ENCODE measurements around the gene EFR3B. TPM values are rescaled to one million over a fixed set of nuclear protein-coding genes. Genes with fewer than 3 reads are reported as not detected.

The EFR3B gene
- total and polyA plus RNA-seq, 2 of the 13 experiments (the other 11 are each of a cell fraction or from before 2014, with no cell fraction given) = 0.42 TPM

GRCh38 chr2:25042321-25043240 lies 705 bp downstream of the EFR3B start (continued):
- no peak for TF ChIP-seq TAF1 (CRISPR knock-in tag; IDR thresholded peaks at IDR 0.05)
- TF ChIP-seq ESRRA (CRISPR knock-in tag; IDR thresholded peaks at IDR 0.05; ENCODE audit: low read depth) = no peak
- TF ChIP-seq ZNF616 (CRISPR knock-in tag; IDR thresholded peaks at IDR 0.05; ENCODE audit: low read depth) = 0 out of 2 replicates have a peak, but pooled peaks have one; percentile 24
- TF ChIP-seq TRAFD1 (CRISPR knock-in tag; IDR thresholded peaks at IDR 0.05; ENCODE audit: borderline replicate concordance) = no peak
- no peak for TF ChIP-seq IRF1 (CRISPR knock-in tag; IDR thresholded peaks at IDR 0.05; ENCODE audit: low read depth)
- peak; percentile 45; the same call in 1 of the 2 replicates for TF ChIP-seq MTA1 (CRISPR knock-in tag; IDR thresholded peaks at IDR 0.05; ENCODE audit: borderline replicate concordance)
- no peak for TF ChIP-seq RFX5 (IDR thresholded peaks at IDR 0.05; ENCODE audit: low read depth, low read length)
- TF ChIP-seq ZNF841 (CRISPR knock-in tag; IDR thresholded peaks at IDR 0.05; ENCODE audit: borderline replicate concordance) = no peak
- TF ChIP-seq POGZ (CRISPR knock-in tag; IDR thresholded peaks at IDR 0.05) = no peak
- no peak for TF ChIP-seq ZBTB26 (CRISPR knock-in tag; IDR thresholded peaks at IDR 0.05; ENCODE audit: borderline replicate concordance)
- 0 out of 2 replicates have a peak, but pooled peaks have one; percentile 13 for TF ChIP-seq BCL3 (CRISPR knock-in tag; IDR thresholded peaks at IDR 0.05)
- 0 out of 2 replicates have a peak, but pooled peaks have one; percentile 33 for TF ChIP-seq PRMT3 (CRISPR knock-in tag; IDR thresholded peaks at IDR 0.05; ENCODE audit: borderline replicate concordance, low read depth)
- 0 out of 2 replicates have a peak, but pooled peaks have one; percentile 18 for TF ChIP-seq POGK (CRISPR knock-in tag; conservative IDR thresholded peaks at IDR 0.05)
- TF ChIP-seq ZNF556 (CRISPR knock-in tag; IDR thresholded peaks at IDR 0.05; ENCODE audit: borderline replicate concordance) = no peak
- TF ChIP-seq REST (IDR thresholded peaks at IDR 0.05; ENCODE audit: borderline replicate concordance in 1 of 2, low read depth in 1 of 2, low read length in 2 of 2) = no peak
- TF ChIP-seq ZFX (CRISPR knock-in tag; IDR thresholded peaks at IDR 0.05; ENCODE audit: low read depth) = no peak; the same call in 1 of the 2 replicates
